ENCODE measurements around the gene FGF12. TPM values are rescaled to one million over a fixed set of nuclear protein-coding genes. Genes with fewer than 3 reads are reported as not detected.

FGF12 gene
- total RNA-seq, 2 experiments from 2014 or later, result not detected

- no peak for ATAC-seq (ENCODE audit: poor library complexity)
- no peaks in the 10 kb centered on the region for H3K36me3 Mint-ChIP-seq (ENCODE audit: low read depth)
- Histone ChIP-seq H3K4me1 (ENCODE audit: insufficient read depth, low read length) (no peaks in the 10 kb centered on the region), H3K27ac (ENCODE audit: low read depth in 1 of 2, low read length in 2 of 2) (no peak overlapping the region), H3K36me3 (ENCODE audit: insufficient read depth, low read length) (no peaks in the 10 kb centered on the region), H3K27me3 (ENCODE audit: control insufficient read depth in 1 of 2, insufficient read depth in 2 of 2, low read length in 2 of 2) (no peaks in the 10 kb centered on the region), H3K4me3 (ENCODE audit: low read length) (no peak overlapping the region), H3K9me3 (ENCODE audit: control insufficient read depth in 1 of 2, insufficient read depth in 1 of 2, low read length in 2 of 2) (no peaks in the 10 kb centered on the region)
- H3K4me3 Mint-ChIP-seq, result no peak overlapping the region
- H3K27me3 Mint-ChIP-seq, result peaks cover 22% of the 10 kb centered on the region
- H3K27ac Mint-ChIP-seq, result no peak overlapping the region
- ChIA-PET CTCF (no interaction called here), POLR2A (no interaction called here)
- TF ChIP-seq CTCF (IDR thresholded peaks at IDR 0.05), result no peak
- intact Hi-C loops (cut with DNase I, micrococcal nuclease), result no loop called here
- DNase-seq, result no peak
- no peaks in the 10 kb centered on the region for H3K4me1 Mint-ChIP-seq (ENCODE audit: low read depth)
- H3K9me3 Mint-ChIP-seq, result peaks cover under 1% of the 10 kb centered on the region
These were observed 182.0 kb downstream of the FGF12 start for GRCh38 chr3:192545333-192545732.

GRCh38 chr3:192543163-192543562, 184.2 kb downstream of the FGF12 start:
- DNase-seq (no peak), ATAC-seq (ENCODE audit: poor library complexity) (no peak)
- no peaks in the 10 kb centered on the region for H3K36me3 ChIP-seq (ENCODE audit: insufficient read depth, low read length)
- intact Hi-C loops (cut with DNase I, micrococcal nuclease), result no loop called here
- H3K9me3 ChIP-seq (ENCODE audit: control insufficient read depth in 1 of 2, insufficient read depth in 1 of 2, low read length in 2 of 2), result no peaks in the 10 kb centered on the region
- no peak overlapping the region for H3K4me3 ChIP-seq (ENCODE audit: low read length)
- Mint-ChIP-seq H3K4me1 (ENCODE audit: low read depth) (no peaks in the 10 kb centered on the region), H3K27ac (no peak overlapping the region), H3K27me3 (peaks cover 22% of the 10 kb centered on the region), H3K4me3 (no peak overlapping the region), H3K9me3 (no peaks in the 10 kb centered on the region), H3K36me3 (ENCODE audit: low read depth) (no peaks in the 10 kb centered on the region)
- ChIA-PET POLR2A (no interaction called here), CTCF (no interaction called here)
- TF ChIP-seq CTCF (IDR thresholded peaks at IDR 0.05), result no peak
- no peaks in the 10 kb centered on the region for H3K4me1 ChIP-seq (ENCODE audit: insufficient read depth, low read length)
- no peaks in the 10 kb centered on the region for H3K27me3 ChIP-seq (ENCODE audit: control insufficient read depth in 1 of 2, insufficient read depth in 2 of 2, low read length in 2 of 2)
- H3K27ac ChIP-seq (ENCODE audit: low read depth in 1 of 2, low read length in 2 of 2), result no peak overlapping the region

DNA sequence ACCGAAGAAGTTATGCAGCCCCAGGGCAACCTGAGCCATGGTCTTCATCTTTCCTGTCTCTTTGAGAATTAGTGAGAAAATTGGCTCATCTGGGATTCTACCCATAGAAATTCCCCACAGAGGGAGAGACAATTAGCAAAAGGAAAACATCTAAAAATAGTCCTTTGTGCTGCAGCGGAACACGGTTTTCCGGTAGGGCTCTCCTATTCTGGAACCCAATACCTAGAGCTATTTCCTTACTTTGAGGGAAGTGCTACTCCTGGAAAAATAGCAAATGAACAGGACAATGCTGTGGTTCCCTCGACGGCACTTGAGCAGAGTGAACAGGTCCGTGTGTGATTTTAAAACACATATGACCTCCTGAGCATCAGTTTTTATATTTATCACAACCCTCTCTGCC, 210.5 kb downstream of the FGF12 start:
- Mint-ChIP-seq H3K36me3 (ENCODE audit: low read depth) (no peaks in the 10 kb centered on the region), H3K27ac (no peak overlapping the region), H3K4me3 (no peak overlapping the region), H3K4me1 (ENCODE audit: low read depth) (peaks cover 6% of the 10 kb centered on the region), H3K9me3 (no peaks in the 10 kb centered on the region), H3K27me3 (peaks cover 61% of the 10 kb centered on the region)
- Histone ChIP-seq H3K9me3 (ENCODE audit: control insufficient read depth in 1 of 2, insufficient read depth in 1 of 2, low read length in 2 of 2) (peaks cover 0 to 16% of the 10 kb centered on the region in 2 experiments), H3K36me3 (ENCODE audit: insufficient read depth, low read length) (no peaks in the 10 kb centered on the region), H3K27ac (ENCODE audit: low read depth in 1 of 2, low read length in 2 of 2) (no peak overlapping the region), H3K27me3 (ENCODE audit: control insufficient read depth in 1 of 2, insufficient read depth in 2 of 2, low read length in 2 of 2) (peaks cover 21 to 37% of the 10 kb centered on the region in 2 experiments), H3K4me3 (ENCODE audit: low read length) (no peak overlapping the region), H3K4me1 (ENCODE audit: insufficient read depth, low read length) (no peaks in the 10 kb centered on the region)
- ATAC-seq (ENCODE audit: poor library complexity), result no peak
- TF ChIP-seq CTCF (IDR thresholded peaks at IDR 0.05), result no peak
- DNase-seq, result no peak
- intact Hi-C loops (cut with DNase I, micrococcal nuclease), result no loop called here
- ChIA-PET CTCF (no interaction called here), POLR2A (no interaction called here)
